Subcutaneous abdominal adipose tissue (tissue), 5 donors: ENCODE data around the gene CADM1.

ENCODE experiments used
- H3K27ac ChIP-seq: one replicate; pipeline ENCODE4 v1.7.0; 2013; ENCODE audit warnings: low read depth, mild to moderate bottlenecking, inconsistent platforms, low read length, moderate library complexity
- H3K27me3 ChIP-seq, 5 donors: one replicate each; pipeline ENCODE4 v1.7.0; 2013; ENCODE audit warnings: low read length in 5 of 5, inconsistent platforms in 1 of 5; ENCODE audit not compliant: control insufficient read depth in 5 of 5, insufficient read depth in 4 of 5
- H3K36me3 ChIP-seq, 5 donors: one replicate each; pipeline ENCODE4 v1.7.0; 2013; ENCODE audit warnings: low read length in 5 of 5; ENCODE audit not compliant: control insufficient read depth in 5 of 5, insufficient read depth in 5 of 5
- H3K4me1 ChIP-seq, 5 donors: one replicate each; pipeline ENCODE4 v1.7.0; 2013; ENCODE audit warnings: low read length in 5 of 5, mild to moderate bottlenecking in 3 of 5, moderate library complexity in 1 of 5; ENCODE audit not compliant: control insufficient read depth in 5 of 5, insufficient read depth in 5 of 5
- H3K4me3 ChIP-seq, 5 donors: one replicate each; pipeline ENCODE4 v1.7.0; 2013; ENCODE audit warnings: low read length in 5 of 5, low read depth in 1 of 5
- H3K9ac ChIP-seq, 5 donors: one replicate each; pipeline ENCODE4 v1.7.0; 2013; ENCODE audit warnings: low read length in 5 of 5, mild to moderate bottlenecking in 4 of 5, moderate library complexity in 3 of 5
- H3K9me3 ChIP-seq, 5 donors: one replicate each; pipeline ENCODE4 v1.7.0; 2013; ENCODE audit warnings: low read length in 5 of 5; ENCODE audit not compliant: control insufficient read depth in 5 of 5
- donor health status: healthy.
- donor health status: healthy.
- donor health status: healthy.
- donor health status: healthy.
- donor health status: healthy.

The CADM1 gene

DNA sequence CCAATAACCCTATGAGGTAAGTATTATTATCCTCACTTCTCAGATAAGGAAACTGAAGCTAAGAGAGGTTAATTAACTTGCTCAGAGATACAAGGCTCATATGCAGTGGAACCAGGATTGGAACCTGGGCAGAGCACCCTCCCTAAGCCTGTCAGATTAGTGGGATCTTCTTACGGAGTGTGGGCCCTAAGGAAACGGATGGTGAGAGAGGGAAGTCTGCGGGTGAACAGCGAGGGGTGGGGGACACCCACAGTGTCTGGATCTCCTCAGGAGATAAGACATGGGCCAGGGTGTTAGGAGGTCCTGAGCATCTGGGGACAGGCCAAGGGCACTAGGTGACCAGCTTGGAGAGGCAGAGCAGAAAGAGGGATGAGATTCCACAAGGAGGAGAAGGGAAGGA lies 376.0 kb downstream of the CADM1 start:
- Histone ChIP-seq H3K4me1 (no peaks in the 10 kb centered on the region), H3K27me3 (peaks cover 0 to 8% (median 0%) of the 10 kb centered on the region in 5 donors), H3K27ac (no peak overlapping the region), H3K9ac (no peak overlapping the region), H3K4me3 (no peak overlapping the region), H3K36me3 (no peaks in the 10 kb centered on the region), H3K9me3 (no peaks in the 10 kb centered on the region)

DNA sequence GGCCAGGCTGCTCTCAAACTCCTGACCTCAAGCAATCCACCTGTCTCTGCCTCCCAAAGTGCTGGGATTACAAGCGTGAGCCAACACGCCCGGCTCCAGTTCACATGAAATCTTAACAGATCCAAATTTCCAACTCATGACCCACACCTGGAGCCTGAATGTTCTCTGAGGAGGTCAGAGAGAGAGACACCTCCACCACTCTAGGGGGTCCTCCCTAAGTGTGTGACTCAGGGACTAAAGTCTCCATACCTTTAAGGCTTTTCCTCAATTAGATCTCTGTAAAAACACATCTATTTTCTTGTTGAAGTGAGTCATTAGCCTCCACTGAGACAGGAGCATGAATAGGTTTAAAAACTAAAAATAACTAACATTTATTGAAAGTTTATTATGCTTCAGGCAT lies 376.4 kb downstream of the CADM1 start:
- Histone ChIP-seq H3K27me3 (peaks cover 0 to 8% (median 0%) of the 10 kb centered on the region in 5 donors), H3K4me3 (no peak overlapping the region), H3K4me1 (no peaks in the 10 kb centered on the region), H3K9me3 (no peaks in the 10 kb centered on the region), H3K36me3 (no peaks in the 10 kb centered on the region), H3K9ac (no peak overlapping the region), H3K27ac (no peak overlapping the region)

GRCh38 chr11:115126515-115127208 lies 377.6 kb downstream of the CADM1 start:
- H3K27me3 ChIP-seq: peaks cover 0 to 8% (median 3%) of the 10 kb centered on the region in 5 donors
- no peak overlapping the region for H3K9ac ChIP-seq
- no peaks in the 10 kb centered on the region for H3K36me3 ChIP-seq
- no peak overlapping the region for H3K4me3 ChIP-seq
- no peaks in the 10 kb centered on the region for H3K4me1 ChIP-seq
- no peaks in the 10 kb centered on the region for H3K9me3 ChIP-seq
- H3K27ac ChIP-seq: no peak overlapping the region

- H3K4me1 ChIP-seq: no peaks in the 10 kb centered on the region
- H3K27me3 ChIP-seq: peaks cover 0 to 10% (median 3%) of the 10 kb centered on the region in 5 donors
- H3K36me3 ChIP-seq: no peaks in the 10 kb centered on the region
- no peak overlapping the region for H3K27ac ChIP-seq
- no peaks in the 10 kb centered on the region for H3K9me3 ChIP-seq
- H3K9ac ChIP-seq: no peak overlapping the region
- H3K4me3 ChIP-seq: no peak overlapping the region
Measured at GRCh38 chr11:115126092-115126491, 378.1 kb downstream of the CADM1 start.

DNA sequence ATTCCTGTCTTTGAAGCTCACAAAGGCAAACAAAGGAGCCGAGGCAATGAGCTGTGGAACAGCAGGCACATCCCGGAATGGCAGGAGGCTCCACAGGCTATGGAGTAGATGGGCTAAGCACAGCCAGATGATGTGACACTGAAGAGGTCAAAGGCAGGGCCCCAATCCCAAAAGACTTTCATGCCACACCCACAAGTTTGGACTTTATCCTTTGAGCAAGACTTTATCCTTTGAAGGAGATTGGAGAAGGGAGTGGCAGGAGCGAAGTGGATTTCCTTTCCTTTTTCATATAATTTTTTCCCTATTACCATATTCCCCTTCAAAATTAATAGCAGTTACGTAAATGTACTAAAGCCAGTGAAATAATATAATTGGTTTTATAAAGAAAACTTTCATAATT lies 379.4 kb downstream of the CADM1 start:
- Histone ChIP-seq H3K27ac (no peak overlapping the region), H3K9ac (no peak overlapping the region), H3K4me1 (no peaks in the 10 kb centered on the region), H3K27me3 (peaks cover 0 to 13% (median 3%) of the 10 kb centered on the region in 5 donors), H3K9me3 (no peaks in the 10 kb centered on the region), H3K4me3 (no peak overlapping the region), H3K36me3 (no peaks in the 10 kb centered on the region)

DNA sequence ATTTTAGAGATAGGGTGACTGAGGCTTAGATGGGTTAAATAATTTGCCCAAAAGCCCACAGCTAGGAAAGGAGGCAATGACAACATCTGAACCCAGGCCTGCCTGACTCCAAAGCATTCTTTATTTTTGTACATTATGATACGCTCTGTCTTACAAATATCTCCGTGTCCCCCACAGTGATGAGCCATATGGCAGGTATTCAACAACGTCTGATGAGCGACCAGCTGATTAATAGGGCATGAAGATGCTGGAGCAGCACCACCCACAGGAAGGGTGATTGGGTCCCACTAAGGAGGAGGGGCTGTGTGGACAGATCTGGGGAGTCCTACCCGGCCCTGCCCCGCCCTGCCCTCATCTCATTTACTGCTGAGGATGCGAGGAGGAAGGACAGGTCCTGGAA lies 380.6 kb downstream of the CADM1 start:
- Histone ChIP-seq H3K4me3 (no peak overlapping the region), H3K4me1 (no peaks in the 10 kb centered on the region), H3K27me3 (peaks cover 0 to 11% (median 3%) of the 10 kb centered on the region in 5 donors), H3K9me3 (no peaks in the 10 kb centered on the region), H3K9ac (no peak overlapping the region), H3K27ac (no peak overlapping the region), H3K36me3 (no peaks in the 10 kb centered on the region)

DNA sequence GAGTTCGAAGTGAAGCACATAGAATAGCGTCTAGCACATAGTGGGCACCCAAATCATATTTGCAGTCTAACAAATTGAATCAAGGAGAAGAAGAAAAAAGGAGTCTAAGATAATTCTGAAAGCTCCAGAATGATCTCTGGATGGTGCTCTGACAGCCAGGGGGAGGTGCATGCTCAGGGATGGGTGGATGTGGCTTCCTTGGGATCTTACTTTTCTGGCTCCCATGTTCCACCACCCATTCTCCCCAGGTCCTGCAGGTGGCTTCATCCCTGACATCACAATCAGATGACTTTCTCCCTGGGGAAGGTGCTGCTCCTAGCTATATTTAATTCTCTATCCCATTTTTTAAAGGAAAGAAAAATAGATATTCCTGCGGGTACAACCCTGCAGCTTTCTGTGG lies 381.9 kb downstream of the CADM1 start:
- Histone ChIP-seq H3K4me3 (no peak overlapping the region), H3K27ac (no peak overlapping the region), H3K4me1 (no peaks in the 10 kb centered on the region), H3K9ac (no peak overlapping the region), H3K36me3 (no peaks in the 10 kb centered on the region), H3K9me3 (no peaks in the 10 kb centered on the region), H3K27me3 (peaks cover 0 to 11% (median 3%) of the 10 kb centered on the region in 5 donors)
